SK-N-SH treated with all-trans-retinoic acid at 6 μM for 48 hours (cell line): ENCODE results near the gene PPP1R12B.

ENCODE experiments used
- ATAC-seq: fragments of 200-7000 bp; cut with Tn5 transposase; 3 replicates; pipeline ENCODE4 v1.9.1; 2020; ENCODE audit warnings: mild to moderate bottlenecking, moderate library complexity
- BACH2 ChIP-seq: fragments of 250-450 bp; sonication (Bioruptor Pico); IDR thresholded peaks from 2 replicates; pipeline ENCODE4 v1.9.0; 2021; ENCODE audit warnings: mild to moderate bottlenecking, borderline replicate concordance
- CREB5 ChIP-seq: fragments of 250-450 bp; sonication (Bioruptor Pico); IDR thresholded peaks from 2 replicates; pipeline ENCODE4 v1.5.1; 2020; ENCODE audit warnings: low read depth, mild to moderate bottlenecking, moderate library complexity
- CSRNP3 ChIP-seq: fragments of 250-450 bp; sonication (Bioruptor Pico); IDR thresholded peaks from 2 replicates; pipeline ENCODE4 v1.5.1; 2021; ENCODE audit warnings: mild to moderate bottlenecking, moderate library complexity
- ISL1 ChIP-seq: fragments of 250-450 bp; sonication (Bioruptor Pico); IDR thresholded peaks from 2 replicates; pipeline ENCODE4 v2.1.2; 2022; ENCODE audit warnings: mild to moderate bottlenecking, moderate library complexity
- OSR1 ChIP-seq: fragments of 250-450 bp; sonication (Bioruptor Pico); IDR thresholded peaks from 2 replicates; pipeline ENCODE4 v1.8.0; 2022; ENCODE audit warnings: moderate library complexity, mild to moderate bottlenecking, inconsistent platforms
- PATZ1 ChIP-seq: fragments of 250-450 bp; sonication (Bioruptor Pico); IDR thresholded peaks from 2 replicates; pipeline ENCODE4 v1.8.0; 2020; ENCODE audit warnings: mild to moderate bottlenecking, moderate library complexity, borderline replicate concordance
- PPARA ChIP-seq: fragments of 250-450 bp; sonication (Bioruptor Pico); IDR thresholded peaks from 2 replicates; pipeline ENCODE4 v1.5.0; 2020; ENCODE audit warnings: mild to moderate bottlenecking, borderline replicate concordance
- RARB ChIP-seq: fragments of 250-450 bp; sonication (Bioruptor Pico); IDR thresholded peaks from 2 replicates; pipeline ENCODE4 v1.8.0; 2021; ENCODE audit warnings: mild to moderate bottlenecking, moderate library complexity
- SNAI2 ChIP-seq: fragments of 250-450 bp; sonication (Bioruptor Pico); IDR thresholded peaks from 2 replicates; pipeline ENCODE4 v1.5.0; 2020; ENCODE audit warnings: mild to moderate bottlenecking, moderate library complexity
- TCF4 ChIP-seq: fragments of 250-450 bp; sonication (Bioruptor Pico); IDR thresholded peaks from 2 replicates; pipeline ENCODE4 v1.8.0; 2021; ENCODE audit warnings: mild to moderate bottlenecking, moderate library complexity, borderline replicate concordance
- TOX ChIP-seq: fragments of 250-450 bp; sonication (Bioruptor Pico); IDR thresholded peaks from 2 replicates; pipeline ENCODE4 v1.8.0; 2021; ENCODE audit warnings: mild to moderate bottlenecking, moderate library complexity, borderline replicate concordance
- ZC3H10 ChIP-seq: fragments of 250-450 bp; sonication (Bioruptor Pico); IDR thresholded peaks from 2 replicates; pipeline ENCODE4 v1.5.1; 2021; ENCODE audit warnings: mild to moderate bottlenecking, moderate library complexity
- ZFP3 ChIP-seq: fragments of 250-450 bp; sonication (Bioruptor Pico); IDR thresholded peaks from 2 replicates; pipeline ENCODE4 v1.5.0; 2020; ENCODE audit warnings: mild to moderate bottlenecking, moderate library complexity
- ZFP30 ChIP-seq: fragments of 450-650 bp; formaldehyde crosslinking; IDR thresholded peaks from 2 replicates; pipeline ENCODE4 v1.5.0; 2022; ENCODE audit warnings: mild to moderate bottlenecking, moderate library complexity
- ZNF565 ChIP-seq: fragments of 450-650 bp; formaldehyde crosslinking; conservative IDR thresholded peaks from 2 replicates; pipeline ENCODE4 v1.5.0; 2020; ENCODE audit warnings: low read depth, mild to moderate bottlenecking, moderate library complexity
- ZNF70 ChIP-seq: fragments of 450-650 bp; formaldehyde crosslinking; IDR thresholded peaks from 2 replicates; pipeline ENCODE4 v1.5.0; 2020; ENCODE audit warnings: mild to moderate bottlenecking, moderate library complexity
- ZNF8 ChIP-seq: fragments of 450-650 bp; formaldehyde crosslinking; IDR thresholded peaks from 2 replicates; pipeline ENCODE4 v1.5.0; 2020; ENCODE audit warnings: mild to moderate bottlenecking, moderate library complexity
- TF ChIP-seq, protein P1 (sequence below): fragments of 250-450 bp; sonication (Bioruptor Pico); IDR thresholded peaks from 2 replicates; pipeline ENCODE4 v1.5.0; 2020; ENCODE audit warnings: mild to moderate bottlenecking, moderate library complexity
- TF ChIP-seq, protein P2 (sequence below): fragments of 250-450 bp; sonication (Bioruptor Pico); IDR thresholded peaks from 2 replicates; pipeline ENCODE4 v1.8.0; 2021; ENCODE audit warnings: low read depth, mild to moderate bottlenecking, moderate library complexity, borderline replicate concordance

PPP1R12B gene

GRCh38 chr1:202315576-202316168 is 32.8 kb upstream of the PPP1R12B start (continued):
- no peak for TF ChIP-seq ZNF565

- ATAC-seq: no peak
- TF ChIP-seq ZNF565: no peak
- no peak for TF ChIP-seq ZFP30 (CRISPR knock-in tag)
- no peak for TF ChIP-seq ISL1 (CRISPR knock-in tag)
- TF ChIP-seq PATZ1: no peak
- no peak for TF ChIP-seq ZC3H10 (CRISPR knock-in tag)
- TF ChIP-seq ZFP3 (CRISPR knock-in tag): no peak
- no peak for TF ChIP-seq PPARA (CRISPR knock-in tag)
- TF ChIP-seq ZNF70 (CRISPR knock-in tag): no peak
- no peak for TF ChIP-seq SNAI2
- TF ChIP-seq CSRNP3: no peak
- TF ChIP-seq OSR1 (CRISPR knock-in tag): no peak
- TF ChIP-seq CREB5 (CRISPR knock-in tag): no peak
- TF ChIP-seq, protein P1, sequence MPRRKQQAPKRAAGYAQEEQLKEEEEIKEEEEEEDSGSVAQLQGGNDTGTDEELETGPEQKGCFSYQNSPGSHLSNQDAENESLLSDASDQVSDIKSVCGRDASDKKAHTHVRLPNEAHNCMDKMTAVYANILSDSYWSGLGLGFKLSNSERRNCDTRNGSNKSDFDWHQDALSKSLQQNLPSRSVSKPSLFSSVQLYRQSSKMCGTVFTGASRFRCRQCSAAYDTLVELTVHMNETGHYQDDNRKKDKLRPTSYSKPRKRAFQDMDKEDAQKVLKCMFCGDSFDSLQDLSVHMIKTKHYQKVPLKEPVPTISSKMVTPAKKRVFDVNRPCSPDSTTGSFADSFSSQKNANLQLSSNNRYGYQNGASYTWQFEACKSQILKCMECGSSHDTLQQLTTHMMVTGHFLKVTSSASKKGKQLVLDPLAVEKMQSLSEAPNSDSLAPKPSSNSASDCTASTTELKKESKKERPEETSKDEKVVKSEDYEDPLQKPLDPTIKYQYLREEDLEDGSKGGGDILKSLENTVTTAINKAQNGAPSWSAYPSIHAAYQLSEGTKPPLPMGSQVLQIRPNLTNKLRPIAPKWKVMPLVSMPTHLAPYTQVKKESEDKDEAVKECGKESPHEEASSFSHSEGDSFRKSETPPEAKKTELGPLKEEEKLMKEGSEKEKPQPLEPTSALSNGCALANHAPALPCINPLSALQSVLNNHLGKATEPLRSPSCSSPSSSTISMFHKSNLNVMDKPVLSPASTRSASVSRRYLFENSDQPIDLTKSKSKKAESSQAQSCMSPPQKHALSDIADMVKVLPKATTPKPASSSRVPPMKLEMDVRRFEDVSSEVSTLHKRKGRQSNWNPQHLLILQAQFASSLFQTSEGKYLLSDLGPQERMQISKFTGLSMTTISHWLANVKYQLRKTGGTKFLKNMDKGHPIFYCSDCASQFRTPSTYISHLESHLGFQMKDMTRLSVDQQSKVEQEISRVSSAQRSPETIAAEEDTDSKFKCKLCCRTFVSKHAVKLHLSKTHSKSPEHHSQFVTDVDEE (CRISPR knock-in tag): no peak
- no peak for TF ChIP-seq ZNF8
- no peak for TF ChIP-seq BACH2 (CRISPR knock-in tag)
- TF ChIP-seq TCF4 (CRISPR knock-in tag): no peak
- TF ChIP-seq, protein P2, sequence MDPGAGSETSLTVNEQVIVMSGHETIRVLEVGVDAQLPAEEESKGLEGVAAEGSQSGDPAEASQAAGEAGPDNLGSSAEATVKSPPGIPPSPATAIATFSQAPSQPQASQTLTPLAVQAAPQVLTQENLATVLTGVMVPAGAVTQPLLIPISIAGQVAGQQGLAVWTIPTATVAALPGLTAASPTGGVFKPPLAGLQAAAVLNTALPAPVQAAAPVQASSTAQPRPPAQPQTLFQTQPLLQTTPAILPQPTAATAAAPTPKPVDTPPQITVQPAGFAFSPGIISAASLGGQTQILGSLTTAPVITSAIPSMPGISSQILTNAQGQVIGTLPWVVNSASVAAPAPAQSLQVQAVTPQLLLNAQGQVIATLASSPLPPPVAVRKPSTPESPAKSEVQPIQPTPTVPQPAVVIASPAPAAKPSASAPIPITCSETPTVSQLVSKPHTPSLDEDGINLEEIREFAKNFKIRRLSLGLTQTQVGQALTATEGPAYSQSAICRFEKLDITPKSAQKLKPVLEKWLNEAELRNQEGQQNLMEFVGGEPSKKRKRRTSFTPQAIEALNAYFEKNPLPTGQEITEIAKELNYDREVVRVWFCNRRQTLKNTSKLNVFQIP (CRISPR knock-in tag): no peak
- TF ChIP-seq, all 23 proteins: peak for 0
Measured at GRCh38 chr1:202316186-202316585, 32.3 kb upstream of the PPP1R12B start.

- no peak for ATAC-seq
- TF ChIP-seq ZFP30 (CRISPR knock-in tag): no peak
- no peak for TF ChIP-seq TOX (CRISPR knock-in tag)
- no peak for TF ChIP-seq RARB (CRISPR knock-in tag)
- no peak for TF ChIP-seq ISL1 (CRISPR knock-in tag)
Measured at GRCh38 chr1:202317941-202318925, 30.3 kb upstream of the PPP1R12B start.
